BE2C (cell line): ENCODE measurements around the gene PAX8.

Experiments used
- DNase-seq: peaks from one replicate; pipeline ENCODE4 v3.0.0-alpha.2; 2020
- H3K27me3 ChIP-seq: fragments of 250-450 bp; sonication (Bioruptor Pico); 2 replicates; pipeline ENCODE4 v1.5.1; 2020; ENCODE audit warnings: mild to moderate bottlenecking
- H3K36me3 ChIP-seq: fragments of 250-450 bp; sonication (Bioruptor Pico); 2 replicates; pipeline ENCODE4 v1.5.1; 2020; ENCODE audit warnings: mild to moderate bottlenecking
- H3K4me1 ChIP-seq: fragments of 250-450 bp; sonication (Bioruptor Pico); 2 replicates; pipeline ENCODE4 v1.5.1; 2020
- H3K4me3 ChIP-seq: 2 replicates; pipeline ENCODE4 v1.5.1; 2011; ENCODE audit warnings: low read depth, low read length
- H3K9me3 ChIP-seq: fragments of 250-450 bp; sonication (Bioruptor Pico); 2 replicates; pipeline ENCODE4 v1.5.1; 2020
- CTCF ChIP-seq: IDR thresholded peaks from 2 replicates; pipeline ENCODE4 v1.5.1; 2012; ENCODE audit warnings: mild to moderate bottlenecking, low read depth, low read length

PAX8 gene

GRCh38 chr2:113197347-113198047 lies 81.2 kb downstream of the PAX8 start:
- Histone ChIP-seq H3K36me3 (no peaks in the 10 kb centered on the region), H3K27me3 (no peaks in the 10 kb centered on the region), H3K9me3 (no peaks in the 10 kb centered on the region), H3K4me3 (no peak overlapping the region), H3K4me1 (no peaks in the 10 kb centered on the region)
- no peak for TF ChIP-seq CTCF
- DNase-seq: no peak

- Histone ChIP-seq H3K9me3 (no peaks in the 10 kb centered on the region), H3K4me1 (no peaks in the 10 kb centered on the region), H3K36me3 (no peaks in the 10 kb centered on the region), H3K27me3 (no peaks in the 10 kb centered on the region), H3K4me3 (no peak overlapping the region)
- no peak for DNase-seq
- TF ChIP-seq CTCF: no peak
These were observed 81.9 kb downstream of the PAX8 start for GRCh38 chr2:113196839-113197238.

GRCh38 chr2:113195923-113196501 lies 82.7 kb downstream of the PAX8 start:
- Histone ChIP-seq H3K4me1 (no peaks in the 10 kb centered on the region), H3K4me3 (no peak overlapping the region), H3K36me3 (no peaks in the 10 kb centered on the region), H3K9me3 (no peaks in the 10 kb centered on the region), H3K27me3 (no peaks in the 10 kb centered on the region)
- TF ChIP-seq CTCF: no peak
- DNase-seq: no peak

- no peak for TF ChIP-seq CTCF
- Histone ChIP-seq H3K4me1 (no peaks in the 10 kb centered on the region), H3K27me3 (no peaks in the 10 kb centered on the region), H3K9me3 (no peaks in the 10 kb centered on the region), H3K36me3 (no peaks in the 10 kb centered on the region), H3K4me3 (no peak overlapping the region)
- DNase-seq: no peak
These were observed 86.1 kb downstream of the PAX8 start for GRCh38 chr2:113192459-113193100.

- H3K36me3 ChIP-seq: no peaks in the 10 kb centered on the region
- no peaks in the 10 kb centered on the region for H3K9me3 ChIP-seq
- DNase-seq: no peak
- no peak for TF ChIP-seq CTCF
- H3K4me1 ChIP-seq: no peaks in the 10 kb centered on the region
- H3K4me3 ChIP-seq: no peak overlapping the region
- H3K27me3 ChIP-seq: no peaks in the 10 kb centered on the region
These were observed 87.8 kb downstream of the PAX8 start for GRCh38 chr2:113190871-113191270.

- no peak for TF ChIP-seq CTCF
- H3K9me3 ChIP-seq: no peaks in the 10 kb centered on the region
- no peaks in the 10 kb centered on the region for H3K36me3 ChIP-seq
- H3K4me3 ChIP-seq: no peak overlapping the region
- H3K27me3 ChIP-seq: no peaks in the 10 kb centered on the region
- no peaks in the 10 kb centered on the region for H3K4me1 ChIP-seq
- no peak for DNase-seq
These were observed 91.0 kb downstream of the PAX8 start for GRCh38 chr2:113187771-113188170.
